NCI-H446 (cell line): Measurements from ENCODE around the gene UBE2L6.

Experiments used
- DNase-seq, 2 experiments: peaks; one replicate each; lab custom pipeline; 2025; lab: John Stamatoyannopoulos, UW

The UBE2L6 gene

GRCh38 chr11:57567515-57568329 is at the start of gene UBE2L6:
UBE2L6 (minus strand) TSS chr11:57567672; CDS start chr11:57567611, 61 bp downstream.
- DNase-seq: peak in 1 of 2 experiments; percentile 17

- DNase-seq: no peak
Observed at GRCh38 chr11:57616595-57616994, 49.1 kb upstream of the UBE2L6 start.

- no peak for DNase-seq
Observed at GRCh38 chr11:57615308-57615707, 47.8 kb upstream of the UBE2L6 start.

GRCh38 chr11:57614234-57614772 is 46.8 kb upstream of the UBE2L6 start:
- no peak for DNase-seq

- DNase-seq: no peak
Observed at GRCh38 chr11:57610170-57610569, 42.7 kb upstream of the UBE2L6 start.

- no peak for DNase-seq
Observed at GRCh38 chr11:57605028-57605420, 37.6 kb upstream of the UBE2L6 start.

GRCh38 chr11:57604296-57605027 is 37.0 kb upstream of the UBE2L6 start:
- DNase-seq: no peak

GRCh38 chr11:57601297-57601696 is 33.8 kb upstream of the UBE2L6 start:
- no peak for DNase-seq

GRCh38 chr11:57599381-57599780 is 31.9 kb upstream of the UBE2L6 start:
- no peak for DNase-seq

- no peak for DNase-seq
Observed at GRCh38 chr11:57598831-57599155, 31.3 kb upstream of the UBE2L6 start.

- no peak for DNase-seq
Observed at GRCh38 chr11:57597916-57598830, 30.7 kb upstream of the UBE2L6 start.

GRCh38 chr11:57597461-57597915 is 30.0 kb upstream of the UBE2L6 start, which contains the start of gene SERPING1:
SERPING1 (plus strand) TSS chr11:57597685; CDS start chr11:57598271, 586 bp downstream.
- DNase-seq: no peak

- no peak for DNase-seq
Observed at GRCh38 chr11:57596266-57596885, 28.9 kb upstream of the UBE2L6 start.

- no peak for DNase-seq
Observed at GRCh38 chr11:57588046-57588710, 20.7 kb upstream of the UBE2L6 start.

- DNase-seq: no peak
Observed at GRCh38 chr11:57586711-57587245, 19.3 kb upstream of the UBE2L6 start.

GRCh38 chr11:57585301-57585700 is 17.8 kb upstream of the UBE2L6 start:
- no peak for DNase-seq

- no peak for DNase-seq
Observed at GRCh38 chr11:57584341-57584740, 16.9 kb upstream of the UBE2L6 start.

- DNase-seq: no peak
Observed at GRCh38 chr11:57574061-57574460, 6.6 kb upstream of the UBE2L6 start.

GRCh38 chr11:57571606-57572005 is 4.1 kb upstream of the UBE2L6 start:
- DNase-seq: no peak

- DNase-seq: peak; percentile 39 to 78
Observed at GRCh38 chr11:57568330-57568766, 876 bp upstream of the UBE2L6 start.
